Activated CD8-positive, alpha-beta T cell treated with anti-CD3 and anti-CD28 coated beads for 36 hours (primary cell): ENCODE data around the gene MID2. TPM values are rescaled to one million over a fixed set of nuclear protein-coding genes. Genes with fewer than 3 reads are reported as not detected.
A peak's percentile ranks its signal among the peaks of the same experiment; 100 is the strongest.

Source experiments
- ATAC-seq: fragments of 200-7000 bp; cut with Tn5 transposase; one replicate; pipeline ENCODE4 v1.10.0; 2021; ENCODE audit warnings: mild to moderate bottlenecking, moderate library complexity
- CTCF ChIA-PET: fragments of 350-600 bp; sonication (Branson Sonifier 250); formaldehyde crosslinking; loops from one replicate; lab custom pipeline; 2021; ENCODE audit warnings: antibody characterized with exemption; lab: Charles Lee
- POLR2A ChIA-PET: fragments of 350-600 bp; sonication (Branson Sonifier 250); formaldehyde crosslinking; loops from one replicate; lab custom pipeline; 2021; ENCODE audit warnings: antibody characterized with exemption; lab: Charles Lee
- DNase-seq: peaks from one replicate; pipeline ENCODE4 v3.0.0-alpha.2; 2020
- H3K27ac Mint-ChIP-seq: one replicate; pipeline ENCODE4 v1.8.0; 2021; ENCODE audit warnings: mild to moderate bottlenecking, mixed read lengths
- H3K27me3 Mint-ChIP-seq: one replicate; pipeline ENCODE4 v1.8.0; 2021; ENCODE audit warnings: mixed read lengths
- H3K36me3 Mint-ChIP-seq: one replicate; pipeline ENCODE4 v1.8.0; 2021; ENCODE audit warnings: low read depth, mixed read lengths
- H3K4me1 Mint-ChIP-seq: one replicate; pipeline ENCODE4 v1.8.0; 2021; ENCODE audit warnings: low read depth, mixed read lengths
- H3K4me3 Mint-ChIP-seq: one replicate; pipeline ENCODE4 v1.8.0; 2021; ENCODE audit warnings: mild to moderate bottlenecking, moderate library complexity, mixed read lengths
- H3K9me3 Mint-ChIP-seq: one replicate; pipeline ENCODE4 v1.8.0; 2021; ENCODE audit warnings: mixed read lengths
- CTCF ChIP-seq: fragments of 200-600 bp; IDR thresholded peaks from one replicate; pipeline ENCODE4 v1.8.0; 2022; ENCODE audit warnings: antibody characterized with exemption, mild to moderate bottlenecking
- intact Hi-C: fragments of 100-400 bp; cut with micrococcal nuclease; formaldehyde crosslinking; loops from one replicate; pipeline ENCODE4 v1.10.0; 2022
- total RNA-seq, 2 experiments: library from RNA; stranded (reverse); gene quantifications; one replicate each; pipeline ENCODE4 v1.2.3, GENCODE V29; 2021

MID2 gene
- total RNA-seq, 2 experiments from 2014 or later = 6.6 to 7.4 TPM

- H3K4me3 Mint-ChIP-seq = peak overlapping the region; percentile 77
- POLR2A ChIA-PET = no interaction called here
- peak; percentile 22 for ATAC-seq
Observed at GRCh38 chrX:107827852-107828251, 2.2 kb downstream of the MID2 start.

GRCh38 chrX:107829878-107830277, 4.2 kb downstream of the MID2 start:
- intact Hi-C loops = no loop called here
- DNase-seq (no peak), ATAC-seq (no peak)
- no peak for TF ChIP-seq CTCF
- H3K9me3 Mint-ChIP-seq = no peaks in the 10 kb centered on the region
- POLR2A ChIA-PET = no interaction called here
- CTCF ChIA-PET = interaction anchor here (1.7 kb wide), 1 partner anchor 8 kb away, joined by 5 read pairs; no protein-coding TSS in a partner anchor
- H3K36me3 Mint-ChIP-seq = no peaks in the 10 kb centered on the region
- H3K27ac Mint-ChIP-seq = no peak overlapping the region
- peaks cover 23% of the 10 kb centered on the region for H3K4me1 Mint-ChIP-seq
- H3K4me3 Mint-ChIP-seq = no peak overlapping the region
- peaks cover 2% of the 10 kb centered on the region for H3K27me3 Mint-ChIP-seq

More at GRCh38 chrX:107827852-107828251, 2.2 kb downstream of the MID2 start:
- peak; percentile 19 for DNase-seq
- no peak for TF ChIP-seq CTCF
- peaks cover 35% of the 10 kb centered on the region for H3K4me1 Mint-ChIP-seq
- intact Hi-C loops = no loop called here
- peaks cover 5% of the 10 kb centered on the region for H3K27me3 Mint-ChIP-seq
- H3K9me3 Mint-ChIP-seq = no peaks in the 10 kb centered on the region
- H3K36me3 Mint-ChIP-seq = no peaks in the 10 kb centered on the region
- CTCF ChIA-PET = no interaction called here
- H3K27ac Mint-ChIP-seq = peak overlapping the region; percentile 53

- CTCF ChIA-PET = no interaction called here
- H3K9me3 Mint-ChIP-seq = no peaks in the 10 kb centered on the region
- TF ChIP-seq CTCF = no peak
- peaks cover 2% of the 10 kb centered on the region for H3K27me3 Mint-ChIP-seq
- H3K4me1 Mint-ChIP-seq = peaks cover 15% of the 10 kb centered on the region
- no peak overlapping the region for H3K4me3 Mint-ChIP-seq
- intact Hi-C loops = no loop called here
- H3K27ac Mint-ChIP-seq = no peak overlapping the region
- ATAC-seq = no peak
- no peaks in the 10 kb centered on the region for H3K36me3 Mint-ChIP-seq
- POLR2A ChIA-PET = no interaction called here
- DNase-seq = no peak
Observed at GRCh38 chrX:107831071-107831730, 5.5 kb downstream of the MID2 start.

- H3K9me3 Mint-ChIP-seq = no peaks in the 10 kb centered on the region
- TF ChIP-seq CTCF = no peak
- CTCF ChIA-PET = no interaction called here
- no peaks in the 10 kb centered on the region for H3K27me3 Mint-ChIP-seq
- no peak for ATAC-seq
- DNase-seq = no peak
- intact Hi-C loops = no loop called here
- no peaks in the 10 kb centered on the region for H3K36me3 Mint-ChIP-seq
- peaks cover 16% of the 10 kb centered on the region for H3K4me1 Mint-ChIP-seq
- no peak overlapping the region for H3K27ac Mint-ChIP-seq
- POLR2A ChIA-PET = no interaction called here
- no peak overlapping the region for H3K4me3 Mint-ChIP-seq
Observed at GRCh38 chrX:107834275-107835201, 8.9 kb downstream of the MID2 start.

- intact Hi-C loops = no loop called here
- Mint-ChIP-seq H3K36me3 (peaks cover 8% of the 10 kb centered on the region), H3K27ac (no peak overlapping the region), H3K27me3 (no peaks in the 10 kb centered on the region), H3K4me3 (no peak overlapping the region), H3K4me1 (peaks cover 15% of the 10 kb centered on the region), H3K9me3 (no peaks in the 10 kb centered on the region)
- DNase-seq (no peak), ATAC-seq (no peak)
- ChIA-PET POLR2A (no interaction called here), CTCF (interaction anchor here (1.6 kb wide), 1 partner anchor 163 kb away, joined by 3 read pairs; no protein-coding TSS in a partner anchor)
- TF ChIP-seq CTCF = no peak
Observed at GRCh38 chrX:107836958-107837357, 11.3 kb downstream of the MID2 start.
